GM21723 (cell line): ENCODE data around the gene RNF149.
"Not testable (repeated sequence)": the region's sequence is repeated elsewhere in the genome, so short reads cannot be mapped to it uniquely, and the experiment has no call there.

Experiments used
- ATAC-seq: cut with Tn5 transposase; IDR thresholded peaks from one replicate; pipeline ENCODE4 v1.9.1; 2021; ENCODE audit warnings: mild to moderate bottlenecking, moderate library complexity; ENCODE audit not compliant: unreplicated experiment

The RNF149 gene

GRCh38 chr2:101235956-101236355 is 72.5 kb downstream of the RNF149 start:
- not testable (repeated sequence) for ATAC-seq

- ATAC-seq: no peak
These were observed 74.1 kb downstream of the RNF149 start for GRCh38 chr2:101234169-101234938.

- ATAC-seq: no peak
These were observed 75.7 kb downstream of the RNF149 start for GRCh38 chr2:101232770-101233169.

- ATAC-seq: no peak
These were observed 76.4 kb downstream of the RNF149 start for GRCh38 chr2:101231937-101232730.

- no peak for ATAC-seq
These were observed 77.3 kb downstream of the RNF149 start for GRCh38 chr2:101231240-101231639.

GRCh38 chr2:101230541-101231001 is 77.9 kb downstream of the RNF149 start:
- no peak for ATAC-seq
